ENCODE data around the gene NONO.
"Not testable (repeated sequence)": the region's sequence is repeated elsewhere in the genome, so short reads cannot be mapped to it uniquely, and the experiment has no call there.

Gene NONO

GRCh38 chrX:71282514-71283402, 677 bp upstream of the NONO start:
- in situ Hi-C loops (cut with MboI; ENCODE audit: low sequenced_read_pairs): no loop called here

- in situ Hi-C loops (cut with MboI; ENCODE audit: low sequenced_read_pairs): no loop called here
These were observed 2.5 kb downstream of the NONO start for GRCh38 chrX:71285929-71286328.

- in situ Hi-C loops (cut with MboI; ENCODE audit: low sequenced_read_pairs): no loop called here
These were observed 7.9 kb downstream of the NONO start for GRCh38 chrX:71291381-71291780.

GRCh38 chrX:71292669-71293365, 9.4 kb downstream of the NONO start:
- in situ Hi-C loops (cut with MboI; ENCODE audit: low sequenced_read_pairs): no loop called here

GRCh38 chrX:71296806-71297205, 13.4 kb downstream of the NONO start:
- in situ Hi-C loops (cut with MboI; ENCODE audit: low sequenced_read_pairs): no loop called here

- in situ Hi-C loops (cut with MboI; ENCODE audit: low sequenced_read_pairs): no loop called here
These were observed 14.7 kb downstream of the NONO start for GRCh38 chrX:71298119-71298518.

- in situ Hi-C loops (cut with MboI; ENCODE audit: low sequenced_read_pairs): not testable (repeated sequence)
These were observed 16.6 kb downstream of the NONO start for GRCh38 chrX:71300064-71300463.

GRCh38 chrX:71300495-71300894, 17.1 kb downstream of the NONO start:
- in situ Hi-C loops (cut with MboI; ENCODE audit: low sequenced_read_pairs): not testable (repeated sequence)

- in situ Hi-C loops (cut with MboI; ENCODE audit: low sequenced_read_pairs): no loop called here
These were observed 17.9 kb downstream of the NONO start, which contains the start of gene ITGB1BP2 for GRCh38 chrX:71301195-71301924. Gene ITGB1BP2 (plus strand): TSS chrX:71301750. CDS start chrX:71301807, 57 bp downstream.

- in situ Hi-C loops (cut with MboI; ENCODE audit: low sequenced_read_pairs): no loop called here
These were observed 19.2 kb downstream of the NONO start for GRCh38 chrX:71302461-71303213.

GRCh38 chrX:71304561-71304960, 21.1 kb downstream of the NONO start:
- in situ Hi-C loops (cut with MboI; ENCODE audit: low sequenced_read_pairs): no loop called here

- in situ Hi-C loops (cut with MboI; ENCODE audit: low sequenced_read_pairs): no loop called here
These were observed 32.5 kb downstream of the NONO start for GRCh38 chrX:71315917-71316316.

GRCh38 chrX:71316959-71317358, 33.5 kb downstream of the NONO start:
- in situ Hi-C loops (cut with MboI; ENCODE audit: low sequenced_read_pairs): not testable (repeated sequence)

GRCh38 chrX:71320126-71320525, 36.7 kb downstream of the NONO start:
- in situ Hi-C loops (cut with MboI; ENCODE audit: low sequenced_read_pairs): no loop called here

GRCh38 chrX:71321731-71322130, 38.3 kb downstream of the NONO start:
- in situ Hi-C loops (cut with MboI; ENCODE audit: low sequenced_read_pairs): no loop called here

GRCh38 chrX:71324452-71324851, 41.0 kb downstream of the NONO start:
- in situ Hi-C loops (cut with MboI; ENCODE audit: low sequenced_read_pairs): not testable (repeated sequence)

- in situ Hi-C loops (cut with MboI; ENCODE audit: low sequenced_read_pairs): no loop called here
These were observed 43.0 kb downstream of the NONO start for GRCh38 chrX:71326394-71326793.

- in situ Hi-C loops (cut with MboI; ENCODE audit: low sequenced_read_pairs): not testable (repeated sequence)
These were observed 65.8 kb downstream of the NONO start for GRCh38 chrX:71349151-71349665.

GRCh38 chrX:71349867-71350266, 66.4 kb downstream of the NONO start:
- in situ Hi-C loops (cut with MboI; ENCODE audit: low sequenced_read_pairs): not testable (repeated sequence)

Data from HL-60/S4 treated with phorbol 12-myristate 13-acetate at 8.2 ng/mL for 4 days and 3 days (cell line).